DOHH2 (cell line): ENCODE measurements around the gene CACNA1I.

Experiments used
- H3F3A ChIP-seq: fragments of 200-600 bp; sonication (generic), shearing (Covaris generic); 2 replicates; pipeline ENCODE4 v1.6.0; 2016; ENCODE audit warnings: antibody characterized with exemption, mild to moderate bottlenecking; ENCODE audit not compliant: control insufficient read depth, insufficient read depth
- H3K27ac ChIP-seq: fragments of 200-600 bp; sonication (generic); 2 replicates; pipeline ENCODE4 v1.5.1; 2014; ENCODE audit warnings: low read depth, mild to moderate bottlenecking, low read length, moderate library complexity
- H3K27me3 ChIP-seq: fragments of 200-600 bp; sonication (generic); 2 replicates; pipeline ENCODE4 v1.6.1; 2014; ENCODE audit warnings: mild to moderate bottlenecking, low read length, mixed read lengths; ENCODE audit not compliant: control insufficient read depth
- H3K36me3 ChIP-seq: fragments of 200-600 bp; sonication (generic); 2 replicates; pipeline ENCODE4 v1.6.1; 2014; ENCODE audit warnings: mild to moderate bottlenecking, low read length, moderate library complexity, mixed read lengths; ENCODE audit not compliant: control insufficient read depth
- H3K4me1 ChIP-seq: fragments of 200-600 bp; sonication (generic); 2 replicates; pipeline ENCODE4 v1.6.1; 2014; ENCODE audit warnings: mild to moderate bottlenecking, low read length, mixed read lengths; ENCODE audit not compliant: control insufficient read depth
- H3K4me2 ChIP-seq: fragments of 200-600 bp; sonication (generic); 2 replicates; pipeline ENCODE4 v1.6.0; 2014; ENCODE audit warnings: mild to moderate bottlenecking, low read length, moderate library complexity
- H3K4me3 ChIP-seq: fragments of 200-600 bp; sonication (generic); 2 replicates; pipeline ENCODE4 v1.5.1; 2014; ENCODE audit warnings: mild to moderate bottlenecking, low read length, mixed read lengths
- H3K79me2 ChIP-seq: fragments of 200-600 bp; sonication (generic); 2 replicates; pipeline ENCODE4 v1.6.1; 2014; ENCODE audit warnings: mild to moderate bottlenecking, low read length, mixed read lengths; ENCODE audit not compliant: control insufficient read depth
- H3K9me2 ChIP-seq: fragments of 200-600 bp; sonication (generic); replicated peaks from 2 replicates; pipeline ENCODE4 v1.6.1; 2014; ENCODE audit warnings: mild to moderate bottlenecking, low read length, mixed read lengths; ENCODE audit not compliant: control insufficient read depth
- H3K9me3 ChIP-seq: fragments of 200-600 bp; sonication (generic); 2 replicates; pipeline ENCODE4 v1.6.1; 2014; ENCODE audit warnings: antibody characterized with exemption, low read length, mixed read lengths; ENCODE audit not compliant: control insufficient read depth, insufficient read depth
- H4K20me1 ChIP-seq: fragments of 200-600 bp; sonication (generic); 2 replicates; pipeline ENCODE4 v1.6.0; 2014; ENCODE audit warnings: low read depth, mild to moderate bottlenecking, antibody characterized with exemption, low read length, moderate library complexity; ENCODE audit not compliant: control insufficient read depth, insufficient read depth
- CTCF ChIP-seq: fragments of 200-600 bp; sonication (generic); IDR thresholded peaks from one replicate; pipeline ENCODE4 v1.5.1; 2014; ENCODE audit warnings: antibody characterized with exemption, mild to moderate bottlenecking, low read depth, low read length; ENCODE audit not compliant: poor library complexity, severe bottlenecking
- EZH2phosphoT487 ChIP-seq: fragments of 200-600 bp; sonication (generic); IDR thresholded peaks from 2 replicates; pipeline ENCODE4 v1.6.1; 2017; ENCODE audit warnings: borderline replicate concordance, mild to moderate bottlenecking, antibody characterized with exemption, low read length, moderate library complexity, mixed read lengths

Gene CACNA1I

GRCh38 chr22:39677967-39678366 is 107.4 kb downstream of the CACNA1I start:
- TF ChIP-seq CTCF: no peak
- H3F3A ChIP-seq: no peaks in the 10 kb centered on the region
- H3K36me3 ChIP-seq: no peaks in the 10 kb centered on the region
- H3K79me2 ChIP-seq: no peaks in the 10 kb centered on the region
- no peak overlapping the region for H3K4me3 ChIP-seq
- H3K4me1 ChIP-seq: no peaks in the 10 kb centered on the region
- H3K9me2 ChIP-seq: no peaks in the 10 kb centered on the region
- H3K27me3 ChIP-seq: no peaks in the 10 kb centered on the region
- no peak overlapping the region for H3K27ac ChIP-seq
- no peak overlapping the region for H3K4me2 ChIP-seq
- H4K20me1 ChIP-seq: no peaks in the 10 kb centered on the region
- H3K9me3 ChIP-seq: no peaks in the 10 kb centered on the region

DNA sequence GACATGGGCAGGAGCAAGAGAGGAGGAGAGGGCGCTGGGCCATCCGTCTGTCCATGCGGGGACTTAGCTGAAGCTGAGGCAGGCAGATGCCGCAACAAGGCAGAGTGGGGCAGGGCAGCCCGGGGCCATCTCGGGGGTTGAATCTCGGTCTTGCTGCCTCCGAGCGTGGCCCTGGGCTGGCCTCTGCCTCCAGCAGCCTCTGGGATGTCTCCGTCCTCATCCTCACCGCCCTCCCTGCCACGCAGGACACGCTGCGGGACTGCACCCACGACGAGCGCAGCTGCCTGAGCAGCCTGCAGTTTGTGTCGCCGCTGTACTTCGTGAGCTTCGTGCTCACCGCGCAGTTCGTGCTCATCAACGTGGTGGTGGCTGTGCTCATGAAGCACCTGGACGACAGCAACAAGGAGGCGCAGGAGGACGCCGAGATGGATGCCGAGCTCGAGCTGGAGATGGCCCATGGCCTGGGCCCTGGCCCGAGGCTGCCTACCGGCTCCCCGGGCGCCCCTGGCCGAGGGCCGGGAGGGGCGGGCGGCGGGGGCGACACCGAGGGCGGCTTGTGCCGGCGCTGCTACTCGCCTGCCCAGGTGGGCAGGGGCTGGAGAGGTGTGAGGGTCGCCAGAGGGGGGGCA is 108.4 kb downstream of the CACNA1I start:
- Histone ChIP-seq H3K9me3 (no peaks in the 10 kb centered on the region), H3K4me1 (no peaks in the 10 kb centered on the region), H3K36me3 (no peaks in the 10 kb centered on the region), H3K79me2 (no peaks in the 10 kb centered on the region), H3K9me2 (no peaks in the 10 kb centered on the region), H3K27ac (no peak overlapping the region), H3F3A (no peaks in the 10 kb centered on the region), H3K4me3 (no peak overlapping the region), H3K4me2 (no peak overlapping the region), H3K27me3 (no peaks in the 10 kb centered on the region), H4K20me1 (no peaks in the 10 kb centered on the region)
- no peak for TF ChIP-seq EZH2phosphoT487
- TF ChIP-seq CTCF: no peak

DNA sequence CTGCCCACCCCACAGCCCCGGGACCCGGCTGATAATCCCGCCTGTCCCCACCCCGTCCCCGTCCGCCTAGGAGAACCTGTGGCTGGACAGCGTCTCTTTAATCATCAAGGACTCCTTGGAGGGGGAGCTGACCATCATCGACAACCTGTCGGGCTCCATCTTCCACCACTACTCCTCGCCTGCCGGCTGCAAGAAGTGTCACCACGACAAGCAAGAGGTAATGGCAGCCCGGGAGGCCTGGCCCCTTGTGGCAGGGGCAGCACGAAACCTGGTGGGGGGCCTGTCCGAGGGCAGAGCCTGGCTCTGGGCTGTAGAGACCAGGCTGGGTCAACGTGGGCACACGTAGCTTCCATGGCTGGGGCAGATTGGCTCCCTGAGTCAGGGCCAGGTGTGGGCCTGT is 109.1 kb downstream of the CACNA1I start:
- H4K20me1 ChIP-seq: no peaks in the 10 kb centered on the region
- no peaks in the 10 kb centered on the region for H3K9me3 ChIP-seq
- no peak overlapping the region for H3K4me3 ChIP-seq
- H3K9me2 ChIP-seq: no peaks in the 10 kb centered on the region
- no peak for TF ChIP-seq CTCF
- TF ChIP-seq EZH2phosphoT487: no peak
- no peaks in the 10 kb centered on the region for H3F3A ChIP-seq
- H3K27me3 ChIP-seq: no peaks in the 10 kb centered on the region
- no peak overlapping the region for H3K27ac ChIP-seq
- H3K36me3 ChIP-seq: no peaks in the 10 kb centered on the region
- no peaks in the 10 kb centered on the region for H3K79me2 ChIP-seq
- H3K4me1 ChIP-seq: no peaks in the 10 kb centered on the region
- no peak overlapping the region for H3K4me2 ChIP-seq
